Right lobe of liver (tissue), 4 donors: Measurements from ENCODE around the gene INMT.

Source experiments
- POLR2A ChIP-seq: fragments of 450-650 bp; IDR thresholded peaks from one replicate; pipeline ENCODE4 v1.6.1; 2017; ENCODE audit warnings: antibody characterized with exemption, mild to moderate bottlenecking
- TF ChIP-seq, protein P1 (sequence below), 4 donors: fragments of 200-600 bp in 3 of 4; fragments of 450-650 bp in 1 of 4; IDR thresholded peaks; one replicate each; pipeline versions ENCODE4 v1.5.1 to v1.8.0; 2016 to 2022; ENCODE audit warnings: antibody characterized with exemption in 4 of 4, mild to moderate bottlenecking in 2 of 4
- donor health status: DM: no; HTN: no; CAD: no.
- donor health status: DM: no; HTN: no; CAD: no.
- donor health status: DM: no; HTN: yes; CAD: no.

DNA sequence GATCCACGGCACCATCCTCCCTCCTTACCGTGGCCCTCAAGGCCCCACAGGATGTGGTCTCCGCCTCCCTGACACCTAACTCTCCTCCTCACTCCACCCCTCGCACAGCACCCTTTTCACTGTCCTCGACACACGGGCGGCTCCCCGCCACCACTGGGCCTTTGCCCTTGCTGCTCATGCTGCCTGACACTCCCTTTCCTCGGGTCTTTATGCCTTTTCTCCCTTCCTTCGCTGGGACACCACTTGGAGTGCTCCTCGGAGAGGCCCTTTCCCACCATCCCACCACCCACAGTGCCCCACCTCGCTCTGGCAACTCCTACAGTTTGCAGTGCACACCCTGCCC lies 7.9 kb upstream of the INMT start:
- TF ChIP-seq, protein P1, sequence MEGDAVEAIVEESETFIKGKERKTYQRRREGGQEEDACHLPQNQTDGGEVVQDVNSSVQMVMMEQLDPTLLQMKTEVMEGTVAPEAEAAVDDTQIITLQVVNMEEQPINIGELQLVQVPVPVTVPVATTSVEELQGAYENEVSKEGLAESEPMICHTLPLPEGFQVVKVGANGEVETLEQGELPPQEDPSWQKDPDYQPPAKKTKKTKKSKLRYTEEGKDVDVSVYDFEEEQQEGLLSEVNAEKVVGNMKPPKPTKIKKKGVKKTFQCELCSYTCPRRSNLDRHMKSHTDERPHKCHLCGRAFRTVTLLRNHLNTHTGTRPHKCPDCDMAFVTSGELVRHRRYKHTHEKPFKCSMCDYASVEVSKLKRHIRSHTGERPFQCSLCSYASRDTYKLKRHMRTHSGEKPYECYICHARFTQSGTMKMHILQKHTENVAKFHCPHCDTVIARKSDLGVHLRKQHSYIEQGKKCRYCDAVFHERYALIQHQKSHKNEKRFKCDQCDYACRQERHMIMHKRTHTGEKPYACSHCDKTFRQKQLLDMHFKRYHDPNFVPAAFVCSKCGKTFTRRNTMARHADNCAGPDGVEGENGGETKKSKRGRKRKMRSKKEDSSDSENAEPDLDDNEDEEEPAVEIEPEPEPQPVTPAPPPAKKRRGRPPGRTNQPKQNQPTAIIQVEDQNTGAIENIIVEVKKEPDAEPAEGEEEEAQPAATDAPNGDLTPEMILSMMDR (IDR thresholded peaks at IDR 0.05) = no peak
- TF ChIP-seq POLR2A = no peak
